NCI-H187 (cell line): ENCODE data around the gene LRRTM3.

Experiments
- DNase-seq, 2 experiments: peaks; one replicate each; lab custom pipeline; 2025; lab: John Stamatoyannopoulos, UW

LRRTM3 gene

DNA sequence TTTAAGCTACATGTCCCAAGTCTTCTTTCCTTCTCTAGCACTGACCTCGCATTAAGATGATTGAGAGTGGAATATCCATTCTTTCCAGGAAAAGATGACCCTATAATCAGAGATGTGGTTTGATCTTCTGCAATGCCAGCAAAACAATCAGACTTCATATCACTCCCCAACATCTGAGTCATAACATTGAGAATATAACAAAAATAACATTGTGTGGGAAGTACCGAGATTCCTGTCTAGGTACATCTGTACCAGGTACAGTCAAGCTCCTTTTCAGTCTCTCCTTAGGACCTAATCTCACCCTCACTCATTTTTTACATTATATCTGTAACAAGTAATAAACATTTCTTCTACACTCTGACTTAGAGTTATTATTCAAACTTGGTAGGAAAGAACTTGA, 201.6 kb downstream of the LRRTM3 start:
- DNase-seq, result no peak

DNA sequence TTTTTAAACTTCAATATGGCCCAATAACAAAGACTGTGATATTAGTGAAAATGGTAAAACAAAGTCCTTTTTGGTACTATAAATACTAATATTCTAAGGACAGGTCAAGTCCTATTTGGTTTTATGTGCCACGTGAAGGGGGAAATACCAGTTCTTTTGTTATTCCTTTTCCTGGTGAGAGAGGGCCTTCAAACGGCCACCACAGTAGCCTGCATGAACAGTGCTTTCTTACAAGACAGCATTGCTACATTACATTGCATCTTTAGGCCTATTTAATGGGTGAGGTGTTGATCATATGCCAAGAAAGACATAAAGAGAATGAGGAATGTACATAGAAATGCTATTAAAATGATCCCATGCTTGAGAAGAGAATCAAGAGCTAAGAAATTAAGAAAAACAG, 214.8 kb downstream of the LRRTM3 start:
- no peak for DNase-seq

DNA sequence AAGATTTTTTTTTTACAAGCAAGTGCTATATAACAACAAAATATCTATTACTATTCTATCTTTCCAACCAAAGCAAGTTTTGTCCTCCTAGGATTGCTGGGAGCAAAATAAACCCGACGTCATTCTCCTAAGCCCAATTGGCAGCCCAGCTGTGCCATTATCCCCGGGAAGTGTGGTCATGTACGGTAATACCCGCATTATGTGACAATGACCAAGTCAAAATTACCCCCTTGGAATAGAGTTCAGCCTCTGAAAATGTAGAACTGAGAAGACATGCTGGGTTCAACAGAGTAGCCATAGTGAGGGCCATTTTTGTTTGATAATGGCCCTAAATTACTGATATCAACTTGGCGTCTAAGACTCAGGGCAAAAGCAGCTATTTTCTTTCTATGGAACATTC, 215.5 kb downstream of the LRRTM3 start:
- DNase-seq, result no peak

DNA sequence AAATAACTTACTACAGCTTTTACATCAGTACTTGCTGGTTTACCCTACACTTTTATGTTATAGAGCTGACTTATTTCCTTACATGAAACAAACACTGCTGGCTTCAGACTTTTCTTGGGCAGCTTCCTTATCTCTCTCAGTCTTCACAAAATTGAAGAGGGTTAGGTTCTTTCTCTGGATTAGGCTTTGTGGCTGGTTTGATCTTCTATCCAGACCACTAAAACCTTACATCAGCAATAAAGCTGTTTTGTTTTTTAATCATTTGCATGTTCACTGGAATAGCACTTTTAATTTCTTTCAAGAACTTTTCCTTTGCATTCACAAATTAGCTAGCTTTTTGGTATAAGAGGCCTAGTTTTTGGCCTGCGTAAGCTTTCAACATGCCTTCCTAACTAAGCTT, 218.7 kb downstream of the LRRTM3 start:
- no peak for DNase-seq
